Stimulated activated CD4-positive, alpha-beta T cell treated with anti-CD3 and anti-CD28 coated beads, Interleukin-4, amount 100 ng/mL, for 48 hours (primary cell): ENCODE data around the gene WNT4.

Source experiments
- DNase-seq, 2 donors: peaks; one replicate each; pipeline ENCODE4 v3.0.0-alpha.2; 2020; ENCODE audit warnings: low read depth in 2 of 2

The WNT4 gene

GRCh38 chr1:22129501-22130117, 13.3 kb downstream of the WNT4 start:
- DNase-seq, result no peak

GRCh38 chr1:22128392-22128791, 14.5 kb downstream of the WNT4 start:
- no peak for DNase-seq

- DNase-seq, result no peak
These were observed 15.2 kb downstream of the WNT4 start for GRCh38 chr1:22127731-22128130.

- no peak for DNase-seq
These were observed 15.6 kb downstream of the WNT4 start for GRCh38 chr1:22127248-22127647.

DNA sequence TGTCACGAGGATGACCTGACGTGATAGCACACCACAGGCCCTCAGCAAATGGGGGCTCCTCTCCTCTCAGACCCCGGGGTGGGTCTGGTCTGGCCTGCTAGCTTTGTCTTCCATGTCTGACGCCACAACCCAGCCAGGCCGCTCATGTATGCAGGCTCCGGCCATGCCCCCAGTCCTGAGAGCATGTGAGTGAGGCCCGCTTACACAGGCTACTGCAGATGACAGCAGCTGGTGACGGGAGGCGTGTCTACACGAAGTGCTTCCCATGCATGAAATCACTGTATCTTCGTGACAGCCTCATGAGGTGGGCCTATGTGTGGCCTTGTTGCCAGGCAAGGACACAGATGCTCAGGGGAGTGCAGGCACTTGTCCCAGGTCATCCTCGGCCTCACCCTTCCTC, 16.4 kb downstream of the WNT4 start:
- DNase-seq, result no peak

- DNase-seq, result no peak
These were observed 18.2 kb downstream of the WNT4 start for GRCh38 chr1:22124592-22125229.

- DNase-seq, result no peak
These were observed 18.9 kb downstream of the WNT4 start for GRCh38 chr1:22123901-22124404.

- DNase-seq, result no peak
These were observed 19.9 kb downstream of the WNT4 start for GRCh38 chr1:22123071-22123390.

- DNase-seq, result no peak
These were observed 20.4 kb downstream of the WNT4 start for GRCh38 chr1:22122273-22123070.

GRCh38 chr1:22121421-22121911, 21.4 kb downstream of the WNT4 start:
- DNase-seq, result no peak

GRCh38 chr1:22120469-22120790, 22.5 kb downstream of the WNT4 start:
- DNase-seq, result no peak

DNA sequence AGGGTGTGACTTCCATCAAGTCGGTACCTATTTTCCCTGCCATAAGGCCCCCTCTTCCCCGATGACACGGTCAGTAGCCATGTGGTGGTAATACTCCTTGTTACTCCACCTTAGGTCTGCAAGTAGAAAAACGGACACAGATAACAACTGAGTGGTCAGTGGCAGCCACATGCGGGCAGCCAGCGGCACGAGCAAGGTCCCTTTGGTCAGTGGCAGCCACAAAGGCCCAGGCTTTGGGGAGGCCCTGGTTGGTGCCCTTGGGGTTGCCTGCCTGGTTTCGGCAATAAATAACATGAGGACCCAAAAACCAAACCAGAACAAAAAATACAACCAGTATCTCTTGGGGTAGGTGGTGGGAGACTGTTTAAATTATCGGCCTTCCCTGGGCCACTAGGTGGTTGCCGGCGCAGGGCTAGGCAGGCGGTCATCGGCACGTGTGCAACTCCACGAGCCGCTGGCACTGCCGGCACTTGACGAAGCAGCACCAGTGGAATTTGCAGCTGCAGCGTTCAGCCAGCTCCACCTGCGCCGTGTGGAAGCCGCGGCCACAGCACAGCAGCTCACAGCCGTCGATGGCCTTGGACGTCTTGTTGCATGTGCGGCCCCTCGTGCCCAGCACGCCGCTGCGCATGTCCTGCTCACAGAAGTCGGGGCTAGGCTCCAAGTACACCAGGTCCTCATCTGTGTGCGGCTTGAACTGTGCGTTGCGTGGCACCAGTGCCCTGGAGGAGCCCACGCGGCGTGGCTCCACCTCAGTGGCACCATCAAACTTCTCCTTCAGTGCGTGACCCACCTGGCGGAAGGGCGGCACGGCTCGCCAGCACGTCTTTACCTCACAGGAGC, 23.1 kb downstream of the WNT4 start:
- DNase-seq, result no peak

DNA sequence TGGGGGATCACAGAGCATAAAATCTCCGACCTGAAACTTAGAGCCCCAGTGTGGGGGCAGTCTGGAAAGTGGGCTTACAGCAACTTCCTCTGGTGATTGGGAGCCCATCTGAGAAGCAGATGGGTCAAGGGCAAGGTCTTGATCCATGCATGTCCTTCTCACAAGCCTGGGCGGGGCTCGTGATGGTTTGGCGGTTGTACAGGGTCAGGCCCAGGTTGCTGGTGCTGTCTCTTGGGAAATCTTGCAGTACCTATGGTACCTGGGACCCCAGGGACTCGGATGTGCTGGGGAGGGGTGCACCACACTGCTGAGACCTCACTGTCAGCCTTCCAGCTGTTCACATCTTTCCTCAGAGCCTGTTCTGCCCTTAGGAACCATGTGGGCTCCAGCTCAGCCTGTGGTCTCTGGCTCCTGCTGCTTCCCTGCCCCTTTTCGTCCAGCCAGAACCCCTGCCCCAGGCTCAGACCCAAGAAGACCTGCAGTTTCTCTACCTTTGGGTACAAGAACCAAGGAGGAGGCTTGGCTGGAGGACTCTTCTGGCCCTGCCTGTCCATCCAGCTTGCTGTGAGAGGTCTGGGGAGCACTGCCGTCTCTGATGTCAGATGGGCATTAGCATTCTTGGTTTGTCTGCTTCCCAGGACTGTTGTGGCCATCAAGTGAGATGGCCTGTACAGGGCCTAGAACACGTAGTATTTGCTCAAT, 24.5 kb downstream of the WNT4 start:
- DNase-seq, result no peak

GRCh38 chr1:22117851-22118250, 25.0 kb downstream of the WNT4 start:
- no peak for DNase-seq

DNA sequence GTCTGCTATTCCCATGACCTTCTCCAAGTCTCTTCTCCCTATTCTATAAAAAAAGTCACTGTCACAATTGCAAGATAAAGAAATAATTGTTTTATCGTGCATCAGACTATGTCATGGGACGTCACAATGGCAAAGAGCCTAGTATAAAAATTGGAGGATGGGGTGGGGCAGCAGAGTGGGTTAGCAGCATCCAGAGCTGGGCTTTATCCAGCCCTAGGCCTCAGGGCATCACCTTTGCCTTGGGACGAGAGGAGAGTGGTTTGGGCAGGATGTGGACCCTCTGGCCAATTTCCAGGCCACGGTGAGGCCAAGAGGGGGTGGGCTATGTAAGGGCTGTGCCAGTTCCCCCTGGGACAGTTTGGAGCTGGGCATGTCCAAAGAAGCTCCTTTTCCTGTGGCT, 25.7 kb downstream of the WNT4 start:
- no peak for DNase-seq

GRCh38 chr1:22115286-22115685, 27.6 kb downstream of the WNT4 start:
- no peak for DNase-seq

- DNase-seq, result no peak
These were observed 28.5 kb downstream of the WNT4 start for GRCh38 chr1:22114083-22115012.

DNA sequence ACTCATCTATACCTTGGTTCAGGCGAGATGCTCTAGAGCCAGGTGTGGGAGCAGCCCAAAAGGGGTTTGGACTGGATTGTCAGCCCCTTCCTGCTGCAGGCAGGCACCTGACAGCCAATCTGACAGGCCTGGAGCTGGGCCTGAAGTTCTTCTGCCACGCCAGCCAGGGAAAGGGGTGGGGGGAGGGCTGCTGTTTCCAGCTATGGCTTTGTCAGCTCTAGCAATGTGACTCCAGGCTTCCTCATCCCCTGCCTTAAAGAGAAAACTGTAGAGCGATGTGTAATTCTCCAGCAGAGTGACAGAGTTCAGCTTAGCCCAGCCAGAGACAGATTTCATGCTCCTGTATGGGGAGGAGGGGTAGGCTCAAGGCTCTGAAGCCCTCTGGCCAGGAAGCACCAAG, 30.3 kb downstream of the WNT4 start:
- DNase-seq, result no peak

DNA sequence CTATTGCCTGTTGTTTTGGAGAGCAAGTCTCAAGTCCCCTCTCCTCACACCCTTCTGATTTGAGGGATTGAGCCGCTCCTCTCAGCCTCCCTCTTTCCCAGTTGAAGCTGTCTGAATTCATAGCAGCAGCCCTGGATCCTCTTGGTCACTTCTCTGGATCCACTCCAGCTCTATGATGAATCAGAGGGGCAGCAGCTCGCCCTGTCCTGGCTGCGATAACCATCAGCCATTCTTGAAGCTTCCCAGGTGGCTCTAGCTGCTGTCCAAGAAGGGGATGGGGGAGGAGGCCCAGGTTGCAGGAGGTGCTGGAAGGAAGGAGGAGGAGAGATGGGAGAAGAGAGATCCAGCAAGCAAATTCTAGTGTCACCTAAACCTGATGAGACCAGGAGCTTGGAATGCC, 31.3 kb downstream of the WNT4 start:
- no peak for DNase-seq

- no peak for DNase-seq
These were observed 31.8 kb downstream of the WNT4 start for GRCh38 chr1:22111115-22111514.
